ENCODE results near the gene CILP2.

- TF ChIP-seq ZNF138 (tag by site-specific recombination; IDR thresholded peaks at IDR 0.05; ENCODE audit: borderline replicate concordance) = no peak
- no peak for TF ChIP-seq ZNF223 (tag by site-specific recombination; IDR thresholded peaks at IDR 0.05)
These were observed 36.3 kb upstream of the CILP2 start for GRCh38 chr19:19501798-19502197.
